LNCaP clone FGC (cell line): ENCODE measurements around the gene HMOX1.

Experiments
- DNase-seq: peaks from one replicate; pipeline ENCODE4 v3.0.0-alpha.2; 2011; ENCODE audit warnings: low read depth
- H3K4me3 ChIP-seq: 2 replicates; pipeline ENCODE4 v1.5.1; 2011; ENCODE audit warnings: mild to moderate bottlenecking, low read depth, low read length, control low read depth
- CTCF ChIP-seq: IDR thresholded peaks from 2 replicates; pipeline ENCODE4 v1.5.1; 2012; ENCODE audit warnings: mild to moderate bottlenecking; ENCODE audit not compliant: control insufficient read depth, insufficient read depth; ENCODE audit errors: extremely low read depth

HMOX1 gene

GRCh38 chr22:35418731-35419130 is 37.8 kb downstream of the HMOX1 start:
- TF ChIP-seq CTCF: no peak

GRCh38 chr22:35419756-35420155 is 38.9 kb downstream of the HMOX1 start:
- TF ChIP-seq CTCF: no peak
- no peak overlapping the region for H3K4me3 ChIP-seq
- no peak for DNase-seq

More at GRCh38 chr22:35418731-35419130, 37.8 kb downstream of the HMOX1 start:
- DNase-seq: no peak
- H3K4me3 ChIP-seq: no peak overlapping the region

GRCh38 chr22:35421121-35421520 is 40.2 kb downstream of the HMOX1 start:
- DNase-seq: no peak
- no peak overlapping the region for H3K4me3 ChIP-seq
- no peak for TF ChIP-seq CTCF

GRCh38 chr22:35422145-35422544 is 41.2 kb downstream of the HMOX1 start:
- TF ChIP-seq CTCF: no peak
- no peak for DNase-seq
- no peak overlapping the region for H3K4me3 ChIP-seq

- no peak overlapping the region for H3K4me3 ChIP-seq
- no peak for DNase-seq
- no peak for TF ChIP-seq CTCF
These were observed 42.0 kb downstream of the HMOX1 start for GRCh38 chr22:35422936-35423335.

- TF ChIP-seq CTCF: no peak
- H3K4me3 ChIP-seq: no peak overlapping the region
- no peak for DNase-seq
These were observed 43.2 kb downstream of the HMOX1 start for GRCh38 chr22:35424081-35424480.

DNA sequence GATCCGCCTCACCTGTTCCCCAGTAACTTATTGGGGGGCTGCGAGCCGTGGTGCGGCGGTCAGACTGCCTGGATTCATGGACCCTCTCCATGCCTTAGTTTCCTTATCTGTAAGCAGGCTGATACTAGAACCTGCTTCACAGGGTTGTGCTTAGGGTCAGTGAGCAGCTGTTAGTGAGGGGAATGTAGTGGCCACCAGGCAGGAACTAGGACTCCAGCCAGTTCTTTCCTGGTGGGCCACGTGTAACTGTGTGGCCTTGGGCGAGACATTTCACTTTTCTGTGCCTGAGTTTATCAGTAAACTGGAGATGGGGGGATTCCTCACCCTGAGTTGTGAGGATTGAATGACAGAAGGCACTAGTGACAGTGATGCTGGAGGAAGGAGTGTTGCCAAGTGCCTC is 43.9 kb downstream of the HMOX1 start:
- TF ChIP-seq CTCF: no peak
- DNase-seq: no peak
- no peak overlapping the region for H3K4me3 ChIP-seq
